Sigmoid colon (tissue), 7 donors: ENCODE data around the gene GNE. TPM values are rescaled to one million over a fixed set of nuclear protein-coding genes. Genes with fewer than 3 reads are reported as not detected.

Source experiments
- DNase-seq: peaks from one replicate; pipeline ENCODE4 v3.0.0-alpha.2; 2019
- H3K27ac ChIP-seq, 4 donors: fragments of 200-600 bp; sonication (generic); one replicate each; pipeline ENCODE4 v1.5.1; 2016 to 2019; ENCODE audit warnings: mild to moderate bottlenecking in 1 of 4
- H3K27me3 ChIP-seq, 3 donors: fragments of 200-600 bp; sonication (generic); one replicate each; pipeline ENCODE4 v1.5.1; 2019; ENCODE audit warnings: mild to moderate bottlenecking in 1 of 3
- H3K36me3 ChIP-seq, 4 donors: fragments of 200-600 bp; sonication (generic); one replicate each; pipeline ENCODE4 v1.5.1; 2016 to 2019
- H3K4me1 ChIP-seq, 4 donors: fragments of 200-600 bp; sonication (generic); one replicate each; pipeline ENCODE4 v1.5.1; 2017 to 2019
- H3K4me3 ChIP-seq, 4 donors: fragments of 200-600 bp; sonication (generic); one replicate each; pipeline ENCODE4 v1.5.1; 2017 to 2019; ENCODE audit warnings: mild to moderate bottlenecking in 2 of 4, moderate library complexity in 1 of 4
- H3K9me3 ChIP-seq, 4 donors: fragments of 200-600 bp in 3 of 4; sonication (generic) in 3 of 4; one replicate each; pipeline versions ENCODE4 v1.5.1 to v1.6.1; 2013 to 2019
- CTCF ChIP-seq, 4 experiments: fragments of 450-650 bp in 3 of 4; fragments of 200-600 bp in 1 of 4; IDR thresholded peaks; one replicate each; pipeline ENCODE4 v1.5.1; 2016 to 2019; ENCODE audit warnings: antibody characterized with exemption in 4 of 4, mild to moderate bottlenecking in 3 of 4, moderate library complexity in 2 of 4
- EP300 ChIP-seq, 4 donors: sonication (generic); formaldehyde crosslinking; IDR thresholded peaks; one replicate each; pipeline ENCODE4 v1.6.1; 2017; ENCODE audit warnings: antibody characterized with exemption in 4 of 4
- POLR2A ChIP-seq, 2 donors: fragments of 450-650 bp; IDR thresholded peaks; one replicate each; pipeline ENCODE4 v1.6.1; 2016; ENCODE audit warnings: antibody characterized with exemption in 2 of 2, mild to moderate bottlenecking in 2 of 2, moderate library complexity in 2 of 2
- POLR2AphosphoS5 ChIP-seq, 4 donors: sonication (generic); formaldehyde crosslinking; IDR thresholded peaks; one replicate each; pipeline ENCODE4 v1.6.1; 2017; ENCODE audit warnings: antibody characterized with exemption in 4 of 4
- WGBS, 2 donors: extraction: QIAGEN DNeasy Blood & Tissue Kit; methylation state at CpG; one replicate each; pipeline ENCODE4 v1.1.7; 2013; 5-methylcytosine and 5-hydroxymethylcytosine counted together
- intact Hi-C: fragments of 100-400 bp; cut with DNase I; formaldehyde crosslinking; loops from one replicate; pipeline ENCODE4 v1.15.1; 2023
- polyA plus RNA-seq, 3 donors: library from polyadenylated mRNA; stranded (reverse); fragments of 200-250 nt; gene quantifications; one replicate each; pipeline ENCODE4 v1.2.3, GENCODE V29; 2013
- total RNA-seq, 4 donors: library from RNA; depleted of rRNA; stranded (reverse); fragments of >200 nt; gene quantifications; one replicate each; pipeline ENCODE4 v1.1.0, GENCODE V29; 2016
- donor health status: healthy with polysubstance abuse.
- donor health status: Bipolar disorder and iron deficiency.
- donor health status: healthy.

The GNE gene
- total and polyA plus RNA-seq, 7 donors: 22.5 to 74.0 (median 28.2) TPM

- H3K27me3 ChIP-seq: no peaks in the 10 kb centered on the region
- H3K4me1 ChIP-seq: peaks cover 0 to 31% (median 14%) of the 10 kb centered on the region in 4 donors
- H3K9me3 ChIP-seq: no peaks in the 10 kb centered on the region
- peak overlapping the region in 1 of 4 donors; percentile 43 for H3K27ac ChIP-seq
- H3K4me3 ChIP-seq: no peak overlapping the region
- DNase-seq: no peak
- TF ChIP-seq CTCF (IDR thresholded peaks at IDR 0.05): no peak
- no peak for TF ChIP-seq POLR2AphosphoS5 (IDR thresholded peaks at IDR 0.05)
- intact Hi-C loops: no loop called here
- peaks cover 22 to 88% (median 45%) of the 10 kb centered on the region in 4 donors for H3K36me3 ChIP-seq
- WGBS, 2 donors: 73 to 81% methylated on average over 13 of the region's 13 CpGs
Observed at GRCh38 chr9:36217256-36217968, 40.8 kb downstream of the GNE start.

DNA sequence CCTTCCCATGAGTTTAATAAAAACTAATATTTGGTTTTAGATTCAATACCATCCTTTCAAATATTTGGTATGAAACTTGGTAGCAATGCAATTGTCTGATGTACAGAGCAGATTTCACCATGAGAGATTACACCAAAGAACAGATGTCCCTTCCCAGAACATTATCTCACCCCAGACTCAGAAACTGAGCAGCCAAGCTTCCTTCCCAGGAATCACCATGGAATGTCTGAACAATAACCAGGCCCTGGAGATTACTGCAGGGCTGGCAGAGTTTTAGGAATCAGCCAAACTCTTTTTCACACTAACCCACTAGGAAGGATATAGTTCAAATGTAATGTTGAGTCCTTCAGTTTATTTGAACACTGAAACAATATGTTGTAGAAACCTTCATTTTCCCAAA, 43.7 kb downstream of the GNE start:
- no peak overlapping the region for H3K4me3 ChIP-seq
- intact Hi-C loops: no loop called here
- peak overlapping the region in 3 of 4 donors; percentile 23 to 48 (median 24) for H3K27ac ChIP-seq
- H3K9me3 ChIP-seq: no peaks in the 10 kb centered on the region
- no peaks in the 10 kb centered on the region for H3K27me3 ChIP-seq
- peaks cover 0 to 36% (median 21%) of the 10 kb centered on the region in 4 donors for H3K4me1 ChIP-seq
- no peak for DNase-seq
- TF ChIP-seq POLR2AphosphoS5 (IDR thresholded peaks at IDR 0.05): peak in 1 of 4 donors; percentile 29
- no peak for TF ChIP-seq CTCF (IDR thresholded peaks at IDR 0.05)
- H3K36me3 ChIP-seq: peaks cover 20 to 89% (median 32%) of the 10 kb centered on the region in 4 donors

DNA sequence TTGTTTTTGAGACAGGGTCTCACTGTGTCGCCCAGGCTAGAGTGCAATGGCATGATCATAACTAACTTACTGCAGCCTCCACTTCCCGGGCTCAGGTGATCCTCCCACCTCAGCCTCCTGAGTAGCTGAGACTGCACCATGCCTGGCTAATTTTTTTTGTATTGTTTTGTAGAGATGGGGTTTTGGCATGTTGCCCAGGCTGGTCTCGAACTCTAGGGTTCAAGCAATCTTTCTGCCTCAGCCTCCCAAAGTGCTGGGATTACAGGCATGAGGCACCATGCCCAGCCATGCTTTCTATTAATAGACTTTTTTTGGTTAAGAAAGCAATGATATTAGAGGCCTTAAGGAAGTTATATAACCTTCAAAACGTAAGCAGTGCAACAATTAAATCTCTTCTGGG, 44.3 kb downstream of the GNE start:
- TF ChIP-seq EP300 (IDR thresholded peaks at IDR 0.05): no peak
- no peak for TF ChIP-seq POLR2AphosphoS5 (IDR thresholded peaks at IDR 0.05)
- no peak for TF ChIP-seq CTCF (IDR thresholded peaks at IDR 0.05)
- TF ChIP-seq POLR2A (IDR thresholded peaks at IDR 0.05): no peak
- intact Hi-C loops: no loop called here
- Histone ChIP-seq H3K9me3 (no peaks in the 10 kb centered on the region), H3K27me3 (no peaks in the 10 kb centered on the region), H3K4me1 (peaks cover 0 to 40% (median 21%) of the 10 kb centered on the region in 4 donors), H3K4me3 (no peak overlapping the region), H3K36me3 (peaks cover 17 to 89% (median 27%) of the 10 kb centered on the region in 4 donors), H3K27ac (peak overlapping the region in 3 of 4 donors; percentile 23 to 48 (median 24))
- no peak for DNase-seq
- WGBS, 2 donors: 75 to 78% methylated on average over 4 of the region's 4 CpGs

DNA sequence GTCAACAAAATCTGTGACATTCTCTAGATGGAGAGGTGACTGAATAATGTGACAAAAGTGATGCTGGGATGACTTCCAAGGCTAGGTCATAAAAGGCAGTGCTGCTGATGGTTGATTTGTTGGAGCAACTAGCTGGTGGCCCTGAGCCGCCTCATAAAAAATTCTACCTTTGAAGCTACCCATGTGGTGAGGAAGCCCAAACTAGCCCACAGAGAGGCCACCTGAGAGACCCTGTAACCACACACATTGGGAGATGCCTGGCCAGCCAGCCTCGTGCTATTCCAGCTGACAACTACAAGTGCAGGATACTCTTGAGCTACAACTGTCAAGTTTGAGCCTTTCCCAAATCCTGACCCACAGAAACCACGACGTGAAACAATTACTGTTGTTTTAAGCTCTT, 44.9 kb downstream of the GNE start:
- peaks cover 11 to 89% (median 26%) of the 10 kb centered on the region in 4 donors for H3K36me3 ChIP-seq
- peak overlapping the region in 2 of 4 donors; percentile 23 to 48 for H3K27ac ChIP-seq
- no peaks in the 10 kb centered on the region for H3K27me3 ChIP-seq
- peak; percentile 27 for DNase-seq
- no peaks in the 10 kb centered on the region for H3K9me3 ChIP-seq
- no peak overlapping the region for H3K4me3 ChIP-seq
- H3K4me1 ChIP-seq: peaks cover 0 to 45% (median 23%) of the 10 kb centered on the region in 4 donors
- intact Hi-C loops: no loop called here
- WGBS, 2 donors: 86 to 88% methylated on average over 4 of the region's 4 CpGs
- no peak for TF ChIP-seq EP300 (IDR thresholded peaks at IDR 0.05)
- TF ChIP-seq POLR2AphosphoS5 (IDR thresholded peaks at IDR 0.05): no peak
- TF ChIP-seq CTCF (IDR thresholded peaks at IDR 0.05): no peak
- no peak for TF ChIP-seq POLR2A (IDR thresholded peaks at IDR 0.05)

DNA sequence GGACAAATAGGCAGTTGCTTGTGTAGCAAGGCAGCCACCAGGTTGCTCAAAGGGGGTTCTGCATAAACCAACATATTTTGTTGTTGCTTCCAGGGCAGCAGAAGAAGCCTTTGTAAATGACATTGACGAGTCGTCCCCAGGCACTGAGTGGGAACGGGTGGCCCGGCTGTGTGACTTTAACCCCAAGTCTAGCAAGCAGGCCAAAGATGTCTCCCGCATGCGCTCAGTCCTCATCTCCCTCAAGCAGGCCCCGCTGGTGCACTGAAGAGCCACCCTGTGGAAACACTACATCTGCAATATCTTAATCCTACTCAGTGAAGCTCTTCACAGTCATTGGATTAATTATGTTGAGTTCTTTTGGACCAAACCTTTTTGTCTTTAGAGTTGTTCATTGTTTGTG, 46.7 kb downstream of the GNE start:
- TF ChIP-seq EP300 (IDR thresholded peaks at IDR 0.05) (no peak), CTCF (IDR thresholded peaks at IDR 0.05) (no peak), POLR2A (IDR thresholded peaks at IDR 0.05) (no peak), POLR2AphosphoS5 (IDR thresholded peaks at IDR 0.05) (no peak)
- intact Hi-C loops: no loop called here
- no peaks in the 10 kb centered on the region for H3K27me3 ChIP-seq
- no peaks in the 10 kb centered on the region for H3K9me3 ChIP-seq
- peaks cover 5 to 89% (median 28%) of the 10 kb centered on the region in 4 donors for H3K36me3 ChIP-seq
- WGBS, 2 donors: 82 to 88% methylated on average over 7 of the region's 7 CpGs
- H3K27ac ChIP-seq: no peak overlapping the region
- H3K4me3 ChIP-seq: no peak overlapping the region
- DNase-seq: no peak
- peaks cover 0 to 59% (median 25%) of the 10 kb centered on the region in 4 donors for H3K4me1 ChIP-seq
